ENCODE measurements around the gene PLPP1.

Gene PLPP1

DNA sequence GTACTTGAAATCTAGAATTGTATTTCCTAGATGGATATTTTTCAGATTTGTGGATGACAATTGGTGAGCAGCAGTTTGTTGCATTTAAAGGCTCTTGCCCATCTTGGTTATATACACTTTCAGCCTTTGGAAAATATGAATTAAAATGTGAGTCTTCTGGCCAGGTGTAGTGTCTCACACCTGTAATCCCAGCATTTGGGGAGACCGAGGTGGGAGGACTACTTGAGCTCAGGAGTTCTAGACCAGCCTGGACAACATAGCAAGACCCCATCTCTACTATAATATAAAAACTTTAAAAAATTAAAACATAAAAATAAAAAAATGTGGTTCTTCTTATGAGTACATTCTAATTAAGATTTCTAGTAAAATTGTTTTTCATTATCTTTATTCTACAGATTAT is 125.0 kb downstream of the PLPP1 start:
- DNase-seq (ENCODE audit: low read depth in 2 of 2) = no peak

DNA sequence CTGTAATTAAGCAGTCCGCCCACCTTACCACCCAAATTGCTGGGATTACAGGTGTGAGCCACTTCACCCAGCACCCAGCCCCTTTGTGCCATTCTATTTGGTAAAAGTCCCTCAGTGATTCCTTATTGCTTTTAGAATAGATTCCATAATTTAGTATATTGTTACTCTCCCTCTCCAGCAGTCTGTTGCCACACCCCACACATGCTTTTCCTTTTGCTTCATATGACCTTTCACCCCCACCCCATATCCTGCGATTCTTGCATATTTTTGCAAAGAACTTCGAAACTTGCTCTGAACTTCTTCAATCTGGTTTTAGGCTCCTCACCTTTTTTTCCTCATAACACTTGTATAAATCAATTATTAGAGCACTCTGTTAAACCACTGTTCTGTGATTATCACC is 126.8 kb downstream of the PLPP1 start:
- DNase-seq (ENCODE audit: low read depth in 2 of 2) = no peak

DNA sequence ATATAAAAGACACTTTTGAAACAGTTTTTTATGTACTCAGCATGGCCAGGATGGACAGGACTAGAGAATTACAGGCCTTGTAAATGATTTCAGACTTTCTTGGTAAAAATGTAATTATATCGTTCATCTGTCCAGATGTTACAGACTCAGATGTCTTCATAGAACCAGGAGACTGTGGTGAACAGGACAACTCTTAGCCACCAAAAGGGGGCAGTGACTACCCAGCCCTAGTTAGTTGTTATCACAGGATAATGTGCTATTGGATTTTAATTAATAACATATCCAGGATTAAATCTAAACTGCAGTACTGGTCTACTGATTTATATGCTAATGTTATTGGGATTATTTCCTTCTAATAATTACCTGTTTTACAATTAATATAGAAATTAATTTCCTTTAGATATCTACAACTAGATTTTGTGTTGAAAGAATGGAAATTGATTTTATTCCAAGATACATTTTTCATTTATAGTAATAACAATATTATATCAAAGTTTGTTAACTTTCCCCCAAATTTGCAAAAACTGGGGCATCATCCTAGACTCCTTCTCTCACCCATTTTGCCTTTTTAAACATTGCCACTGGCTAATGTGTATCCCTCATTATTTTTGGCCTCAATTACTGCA is 127.6 kb downstream of the PLPP1 start:
- DNase-seq (ENCODE audit: low read depth in 2 of 2) = no peak

DNA sequence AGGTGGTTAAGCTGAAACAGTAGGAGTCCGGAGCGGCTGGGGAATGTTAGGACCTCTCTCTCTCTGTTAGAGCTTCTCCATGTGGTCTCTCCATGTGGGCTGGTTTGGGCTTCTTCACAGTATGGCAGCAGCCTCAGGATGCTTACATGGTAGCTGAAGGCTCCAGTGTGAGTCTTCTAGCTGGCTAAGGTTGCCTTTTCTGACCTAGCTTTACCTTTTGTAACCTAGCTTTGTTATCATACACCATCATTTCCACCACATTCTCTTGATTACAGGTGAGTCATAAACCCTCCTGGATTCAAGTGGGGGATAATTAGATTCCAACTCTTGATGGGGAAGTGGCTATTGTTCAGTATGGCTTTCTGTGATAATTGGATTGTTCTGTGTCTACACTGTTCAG is 128.5 kb downstream of the PLPP1 start:
- no peak for DNase-seq (ENCODE audit: low read depth in 2 of 2)

DNA sequence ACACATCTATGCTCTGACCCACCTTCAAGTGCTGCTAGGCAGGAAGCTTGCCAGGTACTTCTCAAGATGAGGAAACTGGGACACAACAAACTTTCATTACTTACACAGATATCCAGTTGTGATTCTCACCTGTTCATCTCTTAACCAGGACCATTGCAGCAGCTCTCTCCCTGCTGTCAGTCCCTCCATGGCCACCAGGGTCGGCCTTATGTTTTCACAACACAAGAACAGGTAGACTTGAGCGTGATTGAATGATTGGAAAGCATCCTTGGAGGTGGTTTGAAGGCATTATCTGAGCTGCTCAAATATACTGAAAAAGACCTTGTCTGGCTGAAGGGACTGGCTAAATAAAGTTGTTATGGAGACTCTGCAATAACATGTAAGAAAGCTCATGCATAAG is 132.6 kb downstream of the PLPP1 start:
- DNase-seq (ENCODE audit: low read depth in 2 of 2) = no peak

DNA sequence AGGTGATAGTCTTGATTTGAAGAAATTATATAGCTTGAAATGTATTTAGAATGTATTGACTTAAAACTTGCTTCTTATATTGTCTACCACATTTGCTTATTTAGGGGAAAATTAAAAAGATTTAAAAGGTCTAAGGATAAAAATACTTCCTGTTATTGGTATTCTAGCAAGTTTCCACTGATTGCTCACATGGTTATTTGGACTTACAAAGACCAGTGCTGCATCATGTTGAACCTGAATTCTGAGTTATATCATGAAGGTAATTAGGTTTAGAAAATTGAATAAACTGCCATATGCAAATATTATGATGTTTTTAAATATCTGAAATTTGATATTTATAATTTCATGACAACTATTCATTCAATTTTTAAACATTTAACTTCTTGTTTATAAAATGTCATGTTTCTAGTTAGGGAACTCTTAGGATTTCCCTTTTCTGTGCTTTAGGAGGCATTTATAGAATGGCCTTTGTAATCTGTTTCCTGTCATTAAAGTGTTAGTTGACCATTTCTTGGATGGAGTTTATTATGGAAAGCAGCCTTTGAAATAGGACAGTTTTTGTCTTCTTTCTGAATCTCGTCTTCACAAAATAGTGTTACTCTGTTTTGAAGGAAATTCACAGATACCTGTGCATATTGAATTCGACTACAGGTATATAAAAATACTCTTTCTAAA is 141.1 kb downstream of the PLPP1 start:
- no peak for DNase-seq (ENCODE audit: low read depth in 2 of 2)

DNA sequence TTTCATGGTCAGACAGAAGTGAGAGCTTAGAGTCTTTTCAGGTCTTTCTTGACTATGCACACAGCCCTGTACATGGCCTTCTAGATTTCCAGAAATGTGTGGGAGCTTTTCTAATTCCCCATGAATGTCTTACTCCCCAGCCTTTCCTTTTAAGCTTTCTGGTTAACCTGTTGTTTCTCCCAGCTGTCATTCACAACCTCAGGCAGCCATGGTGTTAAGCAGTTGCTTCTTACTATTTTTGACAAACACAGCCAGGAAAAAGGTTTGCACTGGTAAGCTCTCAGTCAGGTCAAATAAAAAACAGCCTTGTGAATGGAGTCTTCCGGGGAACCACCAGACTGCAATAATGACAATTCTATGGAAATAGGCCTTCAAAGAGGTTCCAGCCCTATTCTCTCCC is 142.1 kb downstream of the PLPP1 start:
- no peak for DNase-seq (ENCODE audit: low read depth in 2 of 2)

DNA sequence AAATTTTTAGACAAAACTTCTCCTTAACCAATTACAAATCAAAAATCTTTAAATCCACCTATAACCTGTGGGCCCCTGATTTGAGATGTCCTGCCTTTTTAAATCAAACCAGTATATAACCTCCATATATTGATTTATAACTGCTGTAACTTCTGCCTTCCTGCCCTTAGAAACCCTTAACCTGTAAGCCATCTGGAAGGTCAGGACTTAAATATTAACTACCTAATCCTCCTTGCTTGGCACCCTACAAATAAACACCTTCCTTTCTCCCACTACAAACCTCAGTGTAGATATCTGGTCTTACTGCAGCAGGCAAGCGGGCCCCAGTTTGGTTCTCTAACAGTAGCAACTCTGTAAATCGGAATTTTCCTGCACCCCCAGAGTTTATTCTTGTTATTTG is 143.1 kb downstream of the PLPP1 start:
- DNase-seq (ENCODE audit: low read depth in 2 of 2) = no peak

DNA sequence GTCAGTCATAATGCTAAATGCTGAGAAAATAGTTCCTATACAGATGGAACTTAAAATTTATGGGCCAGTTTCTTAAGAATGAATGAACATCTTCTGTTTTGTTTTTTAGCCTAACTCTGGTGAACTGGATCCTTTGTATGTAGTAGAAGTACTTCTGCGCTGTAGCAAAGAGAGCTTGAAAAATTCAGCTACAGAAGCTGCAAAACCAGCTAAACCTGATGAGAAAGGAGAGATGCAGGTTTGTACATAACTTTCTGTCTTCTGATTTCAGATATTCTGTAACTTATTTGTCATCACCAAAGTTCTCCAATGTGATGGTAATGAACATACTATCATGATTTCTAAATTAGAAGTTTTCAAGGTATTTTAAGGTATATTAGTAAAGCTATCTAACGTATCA is 146.9 kb downstream of the PLPP1 start:
- DNase-seq (ENCODE audit: low read depth in 2 of 2) = no peak

DNA sequence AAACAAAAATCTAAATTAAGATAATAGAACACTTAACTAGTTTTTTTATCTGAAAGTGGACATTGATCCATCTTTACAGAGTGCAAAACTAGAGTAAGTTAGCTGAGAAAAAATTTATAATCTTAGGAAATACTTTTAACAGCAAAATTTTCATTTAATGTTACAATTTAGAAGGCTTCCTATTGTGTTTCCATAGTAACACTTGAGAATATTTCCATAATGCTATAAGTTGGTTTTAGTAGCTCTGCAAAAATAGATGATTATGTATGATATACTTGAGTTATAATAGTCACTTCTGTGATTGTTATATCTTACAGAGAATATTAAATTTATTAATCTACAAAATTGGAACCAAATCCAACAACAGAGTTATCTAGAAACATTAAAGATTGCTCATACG is 148.4 kb downstream of the PLPP1 start:
- no peak for DNase-seq (ENCODE audit: low read depth in 2 of 2)

DNA sequence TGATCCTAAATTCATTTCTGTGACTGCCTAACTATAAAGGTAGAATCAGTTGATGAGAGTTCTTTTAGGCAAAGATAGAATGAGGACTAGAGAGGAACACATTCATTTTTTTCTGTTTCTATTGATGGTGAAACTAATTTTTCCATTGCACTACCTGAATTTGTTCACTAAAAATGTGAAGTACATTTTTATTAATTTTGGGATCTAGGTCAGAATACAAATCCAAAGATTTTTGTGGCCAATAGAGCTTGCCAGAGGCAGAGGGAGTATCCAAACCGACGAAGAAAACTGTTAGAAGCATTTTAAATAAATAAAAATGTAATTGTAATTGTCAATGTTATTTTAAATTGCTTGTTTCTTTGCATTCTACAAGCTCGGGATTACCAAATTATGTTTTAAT is 148.9 kb downstream of the PLPP1 start:
- no peak for DNase-seq (ENCODE audit: low read depth in 2 of 2)

DNA sequence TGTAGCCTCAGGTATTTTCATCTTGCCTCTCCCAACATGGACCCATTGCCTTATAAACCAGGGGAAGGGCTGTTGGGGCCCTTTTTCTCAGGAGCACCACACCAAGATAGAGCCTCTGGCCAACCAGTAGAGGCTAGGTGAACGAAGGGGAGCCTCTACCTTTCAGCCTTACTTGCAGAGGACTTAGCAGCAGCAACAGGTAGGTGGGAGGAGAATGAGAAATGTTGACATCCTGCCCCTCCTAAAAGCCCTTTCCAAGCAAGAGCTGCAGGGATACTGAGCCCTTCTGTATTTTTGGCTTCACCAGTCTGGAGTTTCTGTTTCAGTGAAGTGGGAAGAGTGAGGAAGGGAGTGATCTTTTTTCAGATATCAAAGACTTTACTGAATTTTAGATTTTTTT is 149.5 kb downstream of the PLPP1 start:
- no peak for DNase-seq (ENCODE audit: low read depth in 2 of 2)

DNA sequence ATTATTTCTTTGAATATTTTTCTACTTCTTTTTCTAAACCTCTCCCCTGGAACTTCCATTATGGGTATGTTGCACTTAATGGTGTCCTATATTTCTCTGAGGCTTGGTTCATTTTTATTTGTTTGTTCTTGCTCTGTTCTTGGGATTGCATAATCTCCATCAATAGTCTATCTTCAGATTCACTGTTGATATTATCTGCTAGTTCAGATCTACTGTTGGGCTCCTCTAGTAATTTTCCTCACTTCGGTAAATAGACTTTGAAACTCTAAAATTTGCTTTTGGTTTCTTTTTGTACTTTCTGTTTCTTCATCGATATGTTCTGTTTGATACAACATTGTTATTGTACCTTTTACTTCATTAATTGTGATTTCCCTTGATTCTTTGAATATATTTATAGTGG is 150.7 kb downstream of the PLPP1 start:
- DNase-seq (ENCODE audit: low read depth in 2 of 2) = no peak

DNA sequence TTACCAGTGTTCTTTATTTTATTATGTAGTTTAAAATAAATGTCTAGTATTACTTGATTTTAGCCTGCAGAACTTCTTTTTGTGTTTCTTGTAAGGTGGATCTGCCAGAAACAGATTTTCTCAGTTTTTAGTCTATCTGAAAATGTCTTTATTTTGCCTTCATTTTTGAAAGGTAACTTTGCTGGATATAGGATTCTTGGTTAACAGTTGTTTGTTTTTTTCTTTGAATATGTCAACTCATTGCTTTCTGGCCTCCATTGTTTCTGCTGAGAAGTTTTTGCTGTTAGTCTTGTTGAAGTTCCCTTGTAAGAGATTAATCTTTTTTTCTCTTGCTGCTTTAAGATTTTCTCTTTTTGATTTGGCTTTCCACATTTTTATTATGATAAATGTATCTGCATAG is 151.5 kb downstream of the PLPP1 start:
- no peak for DNase-seq (ENCODE audit: low read depth in 2 of 2)

DNA sequence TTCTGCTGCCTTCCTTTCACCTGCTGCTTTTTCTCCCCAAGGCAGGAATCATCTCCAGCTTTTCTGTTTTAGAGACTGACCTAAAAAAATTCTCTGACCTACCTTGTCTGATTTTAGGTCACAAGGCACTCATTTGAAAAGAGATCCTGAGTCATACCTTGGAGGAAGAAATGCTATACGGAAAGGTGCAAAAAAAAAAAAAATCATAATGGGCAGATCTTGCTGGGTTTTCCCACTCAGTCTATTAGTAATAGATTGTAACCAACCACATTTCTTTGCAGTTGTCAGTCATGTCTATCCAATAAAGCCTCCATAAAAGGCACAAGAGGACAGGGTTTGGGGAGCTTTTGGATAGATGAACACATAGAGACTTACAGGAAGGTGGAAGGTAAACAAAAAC is 157.0 kb downstream of the PLPP1 start:
- DNase-seq (ENCODE audit: low read depth in 2 of 2) = no peak
